Endothelial cell of umbilical vein (primary cell): ENCODE measurements around the gene NR6A1. TPM values are rescaled to one million over a fixed set of nuclear protein-coding genes. Genes with fewer than 3 reads are reported as not detected.

Experiments
- BruUV-seq: library from RNA; stranded (reverse); fragments of 400-500 nt; replicated peaks from 2 replicates; lab custom pipeline; 2021; lab: Mats Ljungman, UMichigan
- CTCF ChIA-PET: fragments of 300-600, 350-600 bp; sonication (Branson Sonifier 250); formaldehyde crosslinking; loops from one replicate; lab custom pipeline; 2021; ENCODE audit warnings: antibody characterized with exemption, inconsistent platforms; lab: Charles Lee
- POLR2A ChIA-PET: fragments of 300-600, 350-600 bp; sonication (Branson Sonifier 250); formaldehyde crosslinking; loops from one replicate; lab custom pipeline; 2021; ENCODE audit warnings: antibody characterized with exemption, inconsistent platforms; lab: Charles Lee
- DNase-seq: peaks from one replicate; pipeline ENCODE4 v3.0.0-alpha.2; 2011; ENCODE audit warnings: low read depth, low spot score
- FAIRE-seq: peaks from 2 replicates; lab custom pipeline; 2011; peaks lifted over from hg19 to GRCh38; lab: Jason Lieb, UNC
- H2AFZ ChIP-seq: 2 replicates; pipeline ENCODE4 v1.6.0; 2012; ENCODE audit warnings: low read depth, low read length, control low read depth, inconsistent platforms
- H3K27ac ChIP-seq: 2 replicates; pipeline ENCODE4 v1.5.1; 2011; ENCODE audit warnings: low read depth, mild to moderate bottlenecking, control low read depth, low read length, moderate library complexity; ENCODE audit not compliant: insufficient read depth
- H3K27me3 ChIP-seq, 2 experiments: 2 replicates each; pipeline versions ENCODE4 v1.6.0 to v1.6.1; 2011; ENCODE audit warnings: low read length in 2 of 2, mixed read lengths in 1 of 2; ENCODE audit not compliant: control insufficient read depth in 2 of 2, insufficient read depth in 2 of 2
- H3K36me3 ChIP-seq, 2 experiments: 2 replicates in 1 of 2; 3 replicates in 1 of 2; pipeline ENCODE4 v1.5.1; 2011; ENCODE audit warnings: low read length in 2 of 2, mild to moderate bottlenecking in 1 of 2, moderate library complexity in 1 of 2; ENCODE audit not compliant: control insufficient read depth in 2 of 2, insufficient read depth in 2 of 2; ENCODE audit errors: extremely low read depth in 1 of 2
- H3K4me1 ChIP-seq: 3 replicates; pipeline ENCODE4 v1.5.1; 2011; ENCODE audit warnings: mild to moderate bottlenecking, low read length; ENCODE audit not compliant: control insufficient read depth, insufficient read depth; ENCODE audit errors: extremely low read depth
- H3K4me2 ChIP-seq: 2 replicates; pipeline ENCODE4 v1.6.1; 2011; ENCODE audit warnings: low read length, control low read depth, mixed read lengths; ENCODE audit not compliant: insufficient read depth
- H3K4me3 ChIP-seq, 3 experiments: fragments of 200-600 bp in 1 of 3; sonication (generic), shearing (Covaris generic) in 1 of 3; replicated peaks in 1 of 3; 2 replicates each; pipeline ENCODE4 v1.5.1; 2011 to 2016; ENCODE audit warnings: control low read depth in 3 of 3, low read length in 3 of 3, mild to moderate bottlenecking in 2 of 3, inconsistent platforms in 1 of 3, low read depth in 1 of 3, moderate library complexity in 1 of 3; ENCODE audit not compliant: insufficient read depth in 1 of 3
- H3K79me2 ChIP-seq: 2 replicates; pipeline ENCODE4 v1.6.0; 2012; ENCODE audit warnings: low read length, inconsistent platforms; ENCODE audit not compliant: control insufficient read depth, insufficient read depth
- H3K9ac ChIP-seq: replicated peaks from 2 replicates; pipeline ENCODE3; 2011; ENCODE audit warnings: low read length, control low read depth; ENCODE audit not compliant: insufficient read depth; ENCODE audit errors: extremely low read depth
- H3K9me1 ChIP-seq: replicated peaks from 3 replicates; pipeline ENCODE4 v1.6.0; 2011; ENCODE audit warnings: mild to moderate bottlenecking, low read length; ENCODE audit not compliant: control insufficient read depth, insufficient read depth; ENCODE audit errors: extremely low read depth
- H3K9me3 ChIP-seq: replicated peaks from 2 replicates; pipeline ENCODE4 v1.5.1; 2012; ENCODE audit warnings: low read length, inconsistent platforms; ENCODE audit not compliant: control insufficient read depth, insufficient read depth
- H4K20me1 ChIP-seq: replicated peaks from 2 replicates; pipeline ENCODE3; 2011; ENCODE audit warnings: mild to moderate bottlenecking, low read length; ENCODE audit not compliant: control insufficient read depth, insufficient read depth; ENCODE audit errors: extremely low read depth
- EZH2 ChIP-seq: IDR thresholded peaks from 2 replicates; pipeline ENCODE4 v1.6.1; 2012; ENCODE audit warnings: borderline replicate concordance, low read depth, mild to moderate bottlenecking, moderate library complexity, low read length, inconsistent platforms; ENCODE audit not compliant: severe bottlenecking
- FOS ChIP-seq: IDR thresholded peaks from 2 replicates; pipeline ENCODE4 v1.6.1; 2011; ENCODE audit warnings: mild to moderate bottlenecking, low read length, moderate library complexity, borderline replicate concordance; ENCODE audit not compliant: insufficient read depth
- GATA2 ChIP-seq: IDR thresholded peaks from 2 replicates; pipeline ENCODE4 v1.7.0; 2011; ENCODE audit warnings: low read depth, mild to moderate bottlenecking, moderate library complexity, mixed read lengths, low read length; ENCODE audit not compliant: insufficient read length, insufficient read depth
- JUN ChIP-seq: IDR thresholded peaks from 2 replicates; pipeline ENCODE4 v1.6.1; 2011; ENCODE audit warnings: borderline replicate concordance, low read depth; ENCODE audit not compliant: insufficient read length, insufficient read depth
- MYC ChIP-seq: IDR thresholded peaks from one replicate; pipeline ENCODE4 v1.6.1; 2011; ENCODE audit warnings: mild to moderate bottlenecking, low read depth, low read length
- POLR2A ChIP-seq: IDR thresholded peaks from 2 replicates; pipeline ENCODE4 v1.6.1; 2012; ENCODE audit warnings: low read depth, mild to moderate bottlenecking, control low read depth, low read length
- POLR2AphosphoS5 ChIP-seq: IDR thresholded peaks from 2 replicates; pipeline ENCODE4 v1.6.1; 2012; ENCODE audit warnings: low read depth, mild to moderate bottlenecking, control low read depth, low read length, moderate library complexity; ENCODE audit not compliant: insufficient read depth
- dilution Hi-C: fragments of 300-500 bp; cut with MboI; formaldehyde crosslinking; loops from one replicate; pipeline ENCODE4 v1.15.0; 2019; ENCODE audit warnings: low sequenced_read_pairs; ENCODE audit not compliant: extremely low pct_ligation_motif_present
- intact Hi-C: fragments of 100-400 bp; cut with micrococcal nuclease; formaldehyde crosslinking; loops from one replicate; pipeline ENCODE4 v1.10.0; 2022
- polyA plus RNA-seq, 4 experiments: library from polyadenylated mRNA; depleted of rRNA in 3 of 4; stranded (reverse) in 3 of 4; unstranded in 1 of 4; fragments of >200 nt; gene quantifications; 2 replicates each; pipeline versions ENCODE4 v1.2.1 to v1.2.3, GENCODE V29; 2011 to 2012; ENCODE audit warnings: missing spikeins in 1 of 4
- total RNA-seq: library from RNA; stranded (reverse); gene quantifications from 2 replicates; pipeline ENCODE4 v1.2.3, GENCODE V29; 2021
- TF ChIP-seq, protein P1 (sequence below), 2 donors: IDR thresholded peaks; 1 replicate in 1 of 2; 2 replicates in 1 of 2; pipeline ENCODE4 v1.5.1; 2011; ENCODE audit warnings: low read length in 2 of 2, mild to moderate bottlenecking in 2 of 2, moderate library complexity in 2 of 2, control low read depth in 1 of 2, inconsistent platforms in 1 of 2, low read depth in 1 of 2; ENCODE audit not compliant: insufficient read depth in 1 of 2; ENCODE audit errors: extremely low read depth in 1 of 2
- TF ChIP-seq, protein P2 (sequence below): IDR thresholded peaks from 2 replicates; pipeline ENCODE4 v1.6.1; 2011; ENCODE audit not compliant: insufficient read depth, insufficient read length

The NR6A1 gene
- total and polyA plus RNA-seq, 2 donors (not counting 3 experiments of a cell fraction or from before 2014, with no cell fraction given): 0.17 to 1.2 TPM

DNA sequence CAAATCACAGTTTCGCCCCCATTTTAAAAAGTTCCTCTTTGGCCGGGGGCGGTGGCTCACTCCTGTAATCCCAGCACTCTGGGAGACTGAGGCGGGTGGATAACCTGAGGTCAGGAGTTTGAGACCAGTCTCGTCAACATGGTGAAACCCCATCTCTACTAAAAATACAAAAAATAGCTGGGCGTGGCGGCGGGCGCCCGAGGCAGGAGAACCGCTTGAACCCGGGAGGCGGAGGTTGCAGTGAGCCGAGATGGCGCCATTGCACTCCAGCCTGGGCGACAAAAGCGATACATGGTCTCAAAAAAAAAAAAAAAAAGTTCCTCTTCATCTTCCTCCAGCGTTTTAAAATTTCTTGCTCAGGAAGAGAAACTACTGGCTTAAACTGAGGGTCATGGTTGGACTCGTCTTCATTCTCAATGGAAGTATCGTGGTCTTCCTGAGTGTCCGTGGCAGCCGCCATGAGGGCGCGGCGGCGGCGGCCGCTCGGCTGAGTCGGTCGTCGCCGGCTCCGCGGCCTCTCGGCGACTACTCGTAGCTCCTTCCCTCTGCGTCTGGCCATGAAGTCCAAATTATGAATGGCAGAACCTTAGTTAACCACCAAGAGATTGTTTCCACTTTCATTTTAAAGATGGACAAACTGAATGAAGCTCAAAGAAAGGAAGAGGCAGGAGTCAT lies 171.9 kb downstream of the NR6A1 start:
- DNase-seq (no peak), FAIRE-seq (no peak)
- dilution Hi-C loops (no loop called here), intact Hi-C loops (no loop called here)
- no TSS peak for BruUV-seq
- TF ChIP-seq, protein P1, sequence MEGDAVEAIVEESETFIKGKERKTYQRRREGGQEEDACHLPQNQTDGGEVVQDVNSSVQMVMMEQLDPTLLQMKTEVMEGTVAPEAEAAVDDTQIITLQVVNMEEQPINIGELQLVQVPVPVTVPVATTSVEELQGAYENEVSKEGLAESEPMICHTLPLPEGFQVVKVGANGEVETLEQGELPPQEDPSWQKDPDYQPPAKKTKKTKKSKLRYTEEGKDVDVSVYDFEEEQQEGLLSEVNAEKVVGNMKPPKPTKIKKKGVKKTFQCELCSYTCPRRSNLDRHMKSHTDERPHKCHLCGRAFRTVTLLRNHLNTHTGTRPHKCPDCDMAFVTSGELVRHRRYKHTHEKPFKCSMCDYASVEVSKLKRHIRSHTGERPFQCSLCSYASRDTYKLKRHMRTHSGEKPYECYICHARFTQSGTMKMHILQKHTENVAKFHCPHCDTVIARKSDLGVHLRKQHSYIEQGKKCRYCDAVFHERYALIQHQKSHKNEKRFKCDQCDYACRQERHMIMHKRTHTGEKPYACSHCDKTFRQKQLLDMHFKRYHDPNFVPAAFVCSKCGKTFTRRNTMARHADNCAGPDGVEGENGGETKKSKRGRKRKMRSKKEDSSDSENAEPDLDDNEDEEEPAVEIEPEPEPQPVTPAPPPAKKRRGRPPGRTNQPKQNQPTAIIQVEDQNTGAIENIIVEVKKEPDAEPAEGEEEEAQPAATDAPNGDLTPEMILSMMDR (IDR thresholded peaks at IDR 0.05; ENCODE audit: extremely low read depth in 1 of 2, insufficient read depth in 1 of 2, low read depth in 1 of 2, low read length in 2 of 2): no peak
- no peak for TF ChIP-seq FOS
- no peak for TF ChIP-seq EZH2
- TF ChIP-seq, protein P2, sequence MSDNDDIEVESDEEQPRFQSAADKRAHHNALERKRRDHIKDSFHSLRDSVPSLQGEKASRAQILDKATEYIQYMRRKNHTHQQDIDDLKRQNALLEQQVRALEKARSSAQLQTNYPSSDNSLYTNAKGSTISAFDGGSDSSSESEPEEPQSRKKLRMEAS: no peak
- TF ChIP-seq POLR2A: no peak
- no peak for TF ChIP-seq POLR2AphosphoS5
- TF ChIP-seq JUN: no peak
- no peak for TF ChIP-seq GATA2
- TF ChIP-seq MYC: no peak
- Histone ChIP-seq H3K27me3 (peaks cover 17 to 19% of the 10 kb centered on the region in 2 experiments), H3K36me3 (no peaks in the 10 kb centered on the region), H3K4me1 (no peaks in the 10 kb centered on the region), H2AFZ (no peak overlapping the region), H3K79me2 (no peaks in the 10 kb centered on the region), H3K9me3 (no peaks in the 10 kb centered on the region), H4K20me1 (no peaks in the 10 kb centered on the region), H3K9me1 (no peaks in the 10 kb centered on the region), H3K4me2 (no peak overlapping the region), H3K27ac (no peak overlapping the region), H3K4me3 (no peak overlapping the region), H3K9ac (no peak overlapping the region)
- ChIA-PET CTCF (interaction anchor here (0.7 kb wide), 1 partner anchor 20 kb away, joined by 4 read pairs; no protein-coding TSS in a partner anchor), POLR2A (interaction anchor here (0.7 kb wide), 1 partner anchor 61 kb away, joined by 3 read pairs; no protein-coding TSS in a partner anchor)
